ENCODE results near the gene CLCN2.
"Not testable (repeated sequence)": the region's sequence is repeated elsewhere in the genome, so short reads cannot be mapped to it uniquely, and the experiment has no call there.

CLCN2 gene

DNA sequence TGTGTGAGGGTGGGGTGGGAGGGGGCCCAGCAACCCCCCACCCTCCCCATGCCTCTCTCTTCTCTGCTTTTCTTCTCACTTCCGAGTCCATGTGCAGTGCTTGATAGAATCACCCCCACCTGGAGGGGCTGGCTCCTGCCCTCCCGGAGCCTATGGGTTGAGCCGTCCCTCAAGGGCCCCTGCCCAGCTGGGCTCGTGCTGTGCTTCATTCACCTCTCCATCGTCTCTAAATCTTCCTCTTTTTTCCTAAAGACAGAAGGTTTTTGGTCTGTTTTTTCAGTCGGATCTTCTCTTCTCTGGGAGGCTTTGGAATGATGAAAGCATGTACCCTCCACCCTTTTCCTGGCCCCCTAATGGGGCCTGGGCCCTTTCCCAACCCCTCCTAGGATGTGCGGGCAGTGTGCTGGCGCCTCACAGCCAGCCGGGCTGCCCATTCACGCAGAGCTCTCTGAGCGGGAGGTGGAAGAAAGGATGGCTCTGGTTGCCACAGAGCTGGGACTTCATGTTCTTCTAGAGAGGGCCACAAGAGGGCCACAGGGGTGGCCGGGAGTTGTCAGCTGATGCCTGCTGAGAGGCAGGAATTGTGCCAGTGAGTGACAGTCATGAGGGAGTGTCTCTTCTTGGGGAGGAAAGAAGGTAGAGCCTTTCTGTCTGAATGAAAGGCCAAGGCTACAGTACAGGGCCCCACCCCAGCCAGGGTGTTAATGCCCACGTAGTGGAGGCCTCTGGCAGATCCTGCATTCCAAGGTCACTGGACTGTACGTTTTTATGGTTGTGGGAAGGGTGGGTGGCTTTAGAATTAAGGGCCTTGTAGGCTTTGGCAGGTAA lies 15.9 kb downstream of the CLCN2 start:
- no peak for DNase-seq (ENCODE audit: low read depth)

DNA sequence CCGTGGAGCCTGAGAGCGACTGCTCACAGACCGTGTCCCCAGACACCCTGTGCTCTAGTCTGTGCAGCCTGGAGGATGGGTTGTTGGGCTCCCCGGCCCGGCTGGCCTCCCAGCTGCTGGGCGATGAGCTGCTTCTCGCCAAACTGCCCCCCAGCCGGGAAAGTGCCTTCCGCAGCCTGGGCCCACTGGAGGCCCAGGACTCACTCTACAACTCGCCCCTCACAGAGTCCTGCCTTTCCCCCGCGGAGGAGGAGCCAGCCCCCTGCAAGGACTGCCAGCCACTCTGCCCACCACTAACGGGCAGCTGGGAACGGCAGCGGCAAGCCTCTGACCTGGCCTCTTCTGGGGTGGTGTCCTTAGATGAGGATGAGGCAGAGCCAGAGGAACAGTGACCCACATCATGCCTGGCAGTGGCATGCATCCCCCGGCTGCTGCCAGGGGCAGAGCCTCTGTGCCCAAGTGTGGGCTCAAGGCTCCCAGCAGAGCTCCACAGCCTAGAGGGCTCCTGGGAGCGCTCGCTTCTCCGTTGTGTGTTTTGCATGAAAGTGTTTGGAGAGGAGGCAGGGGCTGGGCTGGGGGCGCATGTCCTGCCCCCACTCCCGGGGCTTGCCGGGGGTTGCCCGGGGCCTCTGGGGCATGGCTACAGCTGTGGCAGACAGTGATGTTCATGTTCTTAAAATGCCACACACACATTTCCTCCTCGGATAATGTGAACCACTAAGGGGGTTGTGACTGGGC lies 16.7 kb downstream of the CLCN2 start:
- DNase-seq (ENCODE audit: low read depth) = no peak

DNA sequence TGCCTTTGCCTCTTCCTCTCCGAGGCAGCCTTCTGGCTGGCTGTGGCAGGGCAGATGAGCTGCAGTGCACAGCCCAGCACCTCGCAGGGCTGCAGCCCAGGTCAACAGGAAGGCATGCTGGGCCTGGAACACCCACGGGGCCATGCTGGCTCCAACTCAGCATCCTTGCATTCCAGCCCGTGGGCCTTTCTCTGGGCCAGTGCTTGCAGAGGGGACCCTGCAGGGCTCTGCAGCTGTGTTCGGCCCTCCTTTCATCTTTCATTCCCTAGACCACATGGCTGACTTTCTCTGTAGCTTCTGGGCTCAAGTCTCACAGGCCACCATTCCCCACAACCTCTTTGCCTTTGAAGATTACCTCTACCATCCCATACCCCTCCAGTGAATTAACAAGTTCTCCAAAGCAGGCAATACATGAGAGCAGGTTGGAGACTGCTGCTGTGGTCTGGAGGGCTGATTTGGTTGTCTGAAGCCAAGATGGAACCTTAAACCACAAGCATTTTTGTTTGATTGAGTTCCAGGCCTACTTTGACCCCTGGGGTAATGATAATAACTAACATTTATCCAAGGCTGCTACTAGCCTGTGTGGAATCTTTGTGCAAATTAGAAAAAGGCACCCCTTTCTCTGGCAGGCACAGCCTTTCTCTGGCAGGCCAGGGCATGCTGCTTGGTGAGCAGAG lies 18.1 kb downstream of the CLCN2 start:
- DNase-seq (ENCODE audit: low read depth) = no peak

DNA sequence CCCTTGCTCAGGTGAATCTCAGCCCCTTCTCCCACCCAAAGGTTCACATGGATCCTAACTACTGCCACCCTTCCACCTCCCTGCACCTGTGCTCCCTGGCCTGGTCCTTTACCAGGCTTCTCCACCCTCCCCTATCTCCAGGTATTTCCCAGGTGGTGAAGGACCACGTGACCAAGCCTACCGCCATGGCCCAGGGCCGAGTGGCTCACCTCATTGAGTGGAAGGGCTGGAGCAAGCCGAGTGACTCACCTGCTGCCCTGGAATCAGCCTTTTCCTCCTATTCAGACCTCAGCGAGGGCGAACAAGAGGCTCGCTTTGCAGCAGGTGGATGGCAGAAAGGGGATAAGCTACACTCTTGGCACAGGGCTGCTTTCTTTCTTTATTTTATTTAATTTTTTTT lies 19.5 kb downstream of the CLCN2 start:
- no peak for DNase-seq (ENCODE audit: low read depth)

DNA sequence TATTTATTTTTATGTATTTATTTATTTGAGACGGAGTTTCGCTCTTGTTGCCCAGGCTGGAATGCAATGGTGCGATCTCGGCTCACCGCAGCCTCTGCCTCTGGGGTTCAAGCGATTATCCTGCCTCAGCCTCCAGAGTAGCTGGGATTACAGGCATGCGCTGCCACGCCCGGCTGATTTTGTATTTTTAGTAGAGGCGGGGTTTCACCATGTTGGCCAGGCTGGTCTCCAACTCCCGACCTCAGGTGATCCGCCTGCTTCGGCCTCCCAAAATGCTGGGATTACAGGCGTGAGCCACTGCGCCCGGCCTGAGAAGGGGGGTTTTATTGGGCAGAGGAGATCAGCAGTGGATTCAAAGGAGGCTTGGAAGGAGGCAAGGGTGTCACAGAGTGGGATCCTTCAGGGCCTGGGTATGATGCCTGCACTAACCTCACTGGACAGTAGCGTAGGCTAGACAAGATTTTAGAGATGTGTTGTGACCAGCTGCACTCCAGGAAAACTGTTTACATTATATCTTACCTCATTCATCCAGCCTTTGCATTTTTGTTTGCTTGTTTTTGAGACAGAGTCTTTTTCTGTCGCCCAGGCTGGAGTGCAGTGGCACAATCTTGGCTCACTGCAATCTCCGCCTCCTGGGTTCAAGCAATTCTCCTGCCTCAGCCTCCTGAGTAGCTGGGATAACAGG lies 21.8 kb downstream of the CLCN2 start:
- DNase-seq (ENCODE audit: low read depth) = not testable (repeated sequence)

DNA sequence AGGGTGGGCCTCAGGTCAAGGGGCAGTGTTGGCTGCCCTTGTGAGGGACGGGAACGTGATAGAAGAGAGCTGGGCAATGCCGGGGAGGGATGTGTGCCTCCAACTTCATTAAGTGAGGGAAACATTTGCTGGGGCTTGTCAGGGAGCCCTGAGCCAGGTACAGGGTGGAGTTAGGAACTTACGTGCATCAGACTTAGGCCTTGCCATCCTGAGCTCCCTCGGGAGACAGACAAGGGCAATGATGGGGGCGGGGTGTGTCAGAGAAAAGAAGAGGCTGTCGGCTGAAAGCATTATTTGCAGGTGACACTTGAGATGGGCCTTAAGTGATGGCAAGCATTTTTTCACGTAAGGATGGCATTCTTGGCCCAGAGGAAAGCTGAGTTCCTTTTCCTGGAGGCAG lies 22.4 kb downstream of the CLCN2 start:
- no peak for DNase-seq (ENCODE audit: low read depth)

DNA sequence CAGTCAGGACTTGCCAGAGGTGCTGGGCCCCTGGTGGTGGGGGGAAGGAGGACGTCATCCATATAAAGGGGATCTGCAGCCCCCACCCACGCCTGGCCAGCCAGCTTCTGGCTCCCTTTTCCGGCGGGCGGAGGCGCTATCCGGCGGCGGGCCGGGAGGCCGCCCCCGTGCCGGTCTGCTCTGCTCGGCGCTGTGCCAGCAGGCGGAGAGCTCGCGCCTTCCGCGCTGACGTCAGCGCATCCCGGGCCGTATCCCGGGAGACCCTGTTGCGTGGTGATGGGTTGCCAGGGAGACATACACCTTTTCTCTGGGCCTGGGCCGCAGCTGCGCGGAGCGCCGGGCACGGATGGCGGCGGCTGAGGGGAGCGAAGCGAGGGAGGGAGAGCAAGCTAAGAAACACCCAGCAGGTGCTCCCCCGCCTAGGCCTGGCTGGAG lies 22.9 kb downstream of the CLCN2 start:
- no peak for DNase-seq (ENCODE audit: low read depth)

DNA sequence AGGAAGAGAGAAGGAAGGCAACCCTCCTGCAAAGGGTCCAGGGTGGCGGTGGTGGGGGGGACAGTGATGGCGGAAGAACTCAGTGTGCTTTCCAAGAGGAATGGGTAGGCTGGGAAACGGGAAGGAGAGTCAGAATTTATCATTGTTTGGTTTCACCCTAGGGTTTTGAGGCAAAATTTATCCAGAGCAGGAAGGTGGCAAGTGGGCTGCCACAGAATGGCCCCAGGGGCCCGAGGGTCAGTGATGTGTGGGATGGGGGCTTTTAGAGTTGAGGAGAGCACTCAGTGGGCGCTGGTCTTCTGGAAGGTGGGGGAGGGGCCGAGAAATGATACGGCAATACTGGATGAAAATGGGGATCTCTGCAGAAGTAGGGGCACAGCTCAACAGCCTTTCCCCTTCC lies 23.4 kb downstream of the CLCN2 start:
- no peak for DNase-seq (ENCODE audit: low read depth)

DNA sequence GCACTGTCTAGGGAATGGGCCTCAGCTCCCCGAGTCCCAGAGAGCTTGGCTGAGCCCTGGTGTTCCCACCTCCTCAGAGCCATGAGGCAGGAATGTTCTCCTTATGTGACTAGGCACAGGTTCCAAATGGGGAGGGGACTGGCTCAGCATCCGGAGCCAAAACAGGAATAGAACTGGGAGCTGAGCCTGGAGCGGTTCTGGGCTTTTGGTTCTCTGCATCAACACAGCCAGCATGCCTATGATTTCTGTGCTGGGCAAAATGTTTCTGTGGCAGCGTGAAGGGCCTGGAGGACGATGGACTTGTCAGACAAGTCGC lies 24.0 kb downstream of the CLCN2 start, which contains the start of gene FAM131A:
Gene FAM131A, plus strand, starts transcription at position 202 of the 316 bp plus-strand sequence. Its CDS starts 31 bp downstream, at position 233.
- DNase-seq (ENCODE audit: low read depth) = no peak

DNA sequence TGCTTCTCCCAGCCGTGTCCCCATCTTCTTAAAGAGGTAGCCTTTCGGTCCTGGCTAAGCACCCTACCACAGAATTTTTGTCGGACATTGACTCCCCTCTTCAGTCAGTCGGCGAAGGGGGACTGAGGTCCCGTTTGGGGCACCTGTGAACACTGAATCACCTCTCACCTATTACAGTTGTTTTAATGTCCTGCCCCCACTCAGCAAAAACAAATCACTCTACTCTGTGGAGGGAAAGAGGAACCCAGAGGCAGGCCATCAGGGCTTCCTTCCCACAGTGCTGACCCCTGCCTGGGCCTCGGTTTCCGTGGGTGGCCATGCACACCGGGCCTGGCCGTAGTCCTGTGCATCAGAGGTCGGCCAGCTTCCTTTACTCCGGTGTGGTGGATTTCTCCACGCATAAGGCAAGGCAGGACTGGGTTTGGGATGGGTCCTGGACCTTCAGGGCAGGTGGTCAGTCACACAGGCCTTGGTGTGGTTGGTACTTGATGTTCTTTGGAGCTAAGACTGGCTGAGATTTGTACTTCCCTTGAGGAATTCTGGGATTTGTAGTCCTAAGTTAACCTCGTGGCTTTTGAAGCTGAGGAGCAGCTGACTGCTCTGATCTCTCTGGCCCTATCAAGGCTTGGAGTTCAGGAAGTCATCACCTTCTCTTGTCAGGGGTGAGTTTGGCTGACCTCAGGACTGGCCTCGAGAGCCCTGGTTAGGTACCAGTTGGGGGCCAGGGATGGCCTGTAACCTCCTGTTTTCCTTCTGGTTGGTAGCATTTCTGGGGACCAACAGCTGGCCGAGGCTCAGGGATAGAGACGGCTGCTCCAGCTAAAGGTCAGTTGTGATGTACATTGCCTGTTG lies 24.6 kb downstream of the CLCN2 start:
- no peak for DNase-seq (ENCODE audit: low read depth)

DNA sequence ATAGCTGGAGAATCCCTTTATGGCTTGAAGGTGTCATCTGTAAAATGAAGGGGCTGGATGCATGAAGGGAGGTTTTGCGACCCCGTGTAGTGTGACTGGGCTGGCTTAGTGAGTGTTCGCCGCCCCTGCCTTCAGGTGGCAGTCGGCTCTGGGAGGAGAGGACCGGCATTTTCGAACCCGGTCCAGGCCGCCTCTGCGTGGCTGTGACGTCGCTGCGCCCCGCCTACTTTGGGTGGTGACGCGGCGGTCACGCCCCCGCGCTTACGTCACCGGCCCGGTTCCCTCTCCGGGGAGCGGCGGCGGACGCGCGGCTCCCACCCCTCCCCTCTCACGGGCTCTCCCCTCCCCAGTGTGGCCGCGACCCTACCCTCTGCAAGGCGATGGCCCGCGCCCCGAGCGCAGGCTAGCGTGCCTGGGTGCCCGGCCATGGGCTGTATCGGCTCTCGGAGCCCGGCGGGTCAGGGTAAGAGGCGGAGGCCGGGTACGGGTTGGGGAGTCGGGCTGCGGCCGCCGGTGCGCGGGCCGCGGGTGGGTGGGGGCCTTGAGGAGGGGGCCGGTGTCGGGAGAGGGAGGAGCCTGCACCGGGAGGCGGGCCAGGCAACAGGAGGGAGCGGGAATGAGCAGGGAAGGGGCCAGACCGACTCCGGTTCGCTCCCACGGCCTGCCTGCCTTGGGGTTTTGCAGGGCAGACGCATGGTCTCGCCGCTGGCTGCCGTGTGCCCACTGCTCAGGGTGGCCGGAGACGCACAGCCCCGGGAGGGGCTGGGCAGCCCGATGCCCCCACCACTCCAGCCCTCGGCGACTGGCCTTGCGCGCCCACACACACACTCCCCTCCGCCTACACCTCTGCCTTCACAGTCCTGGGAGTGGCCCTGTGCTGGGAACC lies 25.5 kb downstream of the CLCN2 start:
- peak; percentile 83 for DNase-seq (ENCODE audit: low read depth)

DNA sequence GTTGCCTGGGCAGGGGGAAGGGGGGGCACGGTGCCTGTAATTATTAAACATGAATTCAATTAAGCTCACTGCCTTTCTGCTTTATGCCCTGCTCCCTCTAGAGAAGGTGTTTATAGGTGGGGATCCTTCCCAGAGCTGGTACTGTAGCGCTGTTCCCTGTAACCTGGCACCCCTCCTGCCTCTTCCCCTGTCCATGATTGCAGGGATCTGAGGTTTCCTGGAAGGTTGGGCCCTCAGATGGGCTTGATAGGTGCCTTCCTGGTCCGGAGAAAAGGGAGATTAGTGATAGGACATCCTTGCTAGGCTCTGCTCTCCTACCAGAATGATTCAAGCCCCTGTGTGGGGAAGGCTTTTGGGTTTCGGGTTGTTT lies 26.1 kb downstream of the CLCN2 start:
- DNase-seq (ENCODE audit: low read depth) = no peak

DNA sequence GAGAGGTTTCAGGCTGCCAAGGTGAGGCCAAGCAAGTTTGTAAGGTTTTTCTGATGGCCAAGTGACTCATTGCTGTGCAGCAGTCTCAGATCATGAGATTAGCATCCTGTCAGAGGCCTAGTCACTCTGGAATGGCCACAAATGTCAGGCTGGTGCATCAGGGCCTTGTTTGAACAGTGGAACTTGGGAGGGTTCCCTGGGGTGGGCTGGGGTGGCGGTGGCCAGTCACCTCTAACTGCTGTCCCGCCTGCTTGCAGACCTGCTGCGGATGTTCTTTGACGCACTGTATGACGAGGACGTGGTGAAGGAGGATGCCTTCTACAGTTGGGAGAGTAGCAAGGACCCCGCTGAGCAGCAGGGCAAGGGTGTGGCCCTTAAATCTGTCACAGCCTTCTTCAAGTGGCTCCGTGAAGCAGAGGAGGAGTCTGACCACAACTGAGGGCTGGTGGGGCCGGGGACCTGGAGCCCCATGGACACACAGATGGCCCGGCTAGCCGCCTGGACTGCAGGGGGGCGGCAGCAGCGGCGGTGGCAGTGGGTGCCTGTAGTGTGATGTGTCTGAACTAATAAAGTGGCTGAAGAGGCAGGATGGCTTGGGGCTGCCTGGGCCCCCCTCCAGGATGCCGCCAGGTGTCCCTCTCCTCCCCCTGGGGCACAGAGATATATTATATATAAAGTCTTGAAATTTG lies 26.8 kb downstream of the CLCN2 start:
- DNase-seq (ENCODE audit: low read depth) = peak; percentile 28

DNA sequence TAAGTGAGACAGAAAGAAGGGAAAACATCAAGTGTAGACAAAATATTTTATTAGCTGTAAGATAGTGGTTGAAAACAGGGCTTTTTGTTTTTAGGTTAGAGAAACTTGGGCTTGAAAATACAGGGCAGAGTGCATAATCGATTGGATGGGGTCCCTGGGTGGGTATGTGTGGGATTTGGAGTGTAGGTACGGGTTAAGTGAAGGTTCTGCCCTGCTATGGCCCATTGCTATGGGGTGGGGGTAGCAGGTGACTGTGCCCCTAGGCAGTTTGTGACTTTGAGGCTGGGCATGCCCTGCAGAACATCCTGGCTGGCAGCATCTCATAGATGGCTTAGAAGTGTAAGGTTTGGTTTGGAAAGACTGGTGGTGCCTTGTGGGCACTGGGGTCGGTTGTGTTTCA lies 27.7 kb downstream of the CLCN2 start:
- no peak for DNase-seq (ENCODE audit: low read depth)

DNA sequence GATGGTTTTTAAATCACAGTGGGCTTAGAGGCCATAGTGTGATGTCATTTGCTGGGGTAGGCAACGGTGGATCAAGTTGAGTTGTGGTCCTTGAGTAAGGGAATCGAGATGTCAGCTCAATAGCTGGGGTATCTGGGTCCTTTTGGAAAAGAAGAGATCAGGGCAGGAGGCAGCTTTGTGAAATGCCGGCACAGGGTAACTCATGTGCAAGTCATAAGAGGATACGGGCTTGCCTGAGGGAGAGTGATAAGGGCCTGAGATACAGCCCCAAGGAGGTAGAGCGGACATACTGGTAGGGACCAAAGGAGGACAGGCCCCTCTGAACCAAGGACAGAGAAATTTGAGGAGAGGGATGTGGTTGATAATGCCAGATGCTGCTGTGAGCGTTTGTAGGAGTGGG lies 28.2 kb downstream of the CLCN2 start:
- no peak for DNase-seq (ENCODE audit: low read depth)

DNA sequence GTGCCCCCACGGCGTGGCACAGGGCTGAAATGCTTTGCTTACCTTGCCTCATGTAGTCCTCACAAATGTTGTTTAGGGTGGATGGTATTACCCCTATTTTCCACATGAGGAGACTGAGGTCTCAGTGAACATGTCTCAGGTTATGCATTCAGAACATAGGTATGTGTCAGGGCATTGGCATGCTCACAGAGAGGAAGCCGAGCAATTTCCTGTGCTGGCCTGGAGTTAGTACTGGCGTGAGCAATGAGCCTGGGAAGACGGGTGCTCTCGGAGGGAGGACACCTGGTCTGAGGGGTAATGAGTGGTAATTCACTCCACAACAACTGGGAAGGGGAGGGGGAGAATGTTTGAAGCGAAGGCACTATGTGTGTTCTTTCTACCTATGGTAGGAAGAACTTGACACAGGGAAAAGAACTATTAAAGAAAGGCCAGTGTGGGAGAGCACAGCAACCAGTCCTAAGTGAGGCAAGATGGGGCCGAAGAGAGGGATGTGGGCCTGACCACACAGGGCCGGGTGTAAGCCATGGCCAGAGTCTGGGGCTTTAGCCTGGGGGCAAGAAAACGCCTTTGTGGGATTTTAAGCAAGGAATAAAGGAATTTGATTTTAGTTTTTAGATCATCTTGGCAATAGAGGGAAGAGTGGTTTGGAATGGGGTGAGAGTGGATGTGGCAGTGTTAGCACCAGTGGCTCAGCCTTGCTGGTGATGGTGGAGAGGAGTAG lies 28.9 kb downstream of the CLCN2 start:
- DNase-seq (ENCODE audit: low read depth) = no peak

DNA sequence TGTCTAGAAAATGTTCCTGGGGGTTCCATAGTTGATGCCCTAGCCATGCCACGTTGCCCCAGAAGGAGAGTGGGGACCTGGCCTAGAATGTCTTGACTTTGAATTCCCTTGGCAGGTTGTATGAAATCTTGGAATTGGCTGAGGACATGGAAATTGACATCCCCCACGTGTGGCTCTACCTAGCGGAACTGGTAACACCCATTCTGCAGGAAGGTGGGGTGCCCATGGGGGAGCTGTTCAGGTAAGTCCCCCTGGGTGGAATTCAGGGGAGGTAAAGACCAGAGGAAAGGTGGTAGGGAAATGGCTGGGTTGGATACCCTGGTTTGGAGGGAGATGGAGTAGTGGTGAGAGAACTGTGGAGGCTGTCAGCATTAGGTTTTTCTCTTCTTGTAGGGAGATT lies 32.9 kb downstream of the CLCN2 start:
- no peak for DNase-seq (ENCODE audit: low read depth)

DNA sequence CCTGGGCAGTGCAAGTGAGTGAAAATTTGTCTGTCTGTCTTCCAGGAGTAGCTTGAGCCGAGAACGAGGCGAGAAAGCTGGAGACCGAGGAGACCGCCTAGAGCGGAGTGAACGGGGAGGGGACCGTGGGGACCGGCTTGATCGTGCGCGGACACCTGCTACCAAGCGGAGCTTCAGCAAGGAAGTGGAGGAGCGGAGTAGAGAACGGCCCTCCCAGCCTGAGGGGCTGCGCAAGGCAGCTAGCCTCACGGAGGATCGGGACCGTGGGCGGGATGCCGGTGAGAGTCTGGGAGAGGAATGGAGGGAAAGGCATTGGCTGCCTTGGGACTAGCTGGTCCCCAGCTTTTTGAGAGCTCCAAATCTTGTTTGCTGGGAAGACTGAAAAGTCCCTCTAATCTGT lies 34.2 kb downstream of the CLCN2 start:
- no peak for DNase-seq (ENCODE audit: low read depth)

DNA sequence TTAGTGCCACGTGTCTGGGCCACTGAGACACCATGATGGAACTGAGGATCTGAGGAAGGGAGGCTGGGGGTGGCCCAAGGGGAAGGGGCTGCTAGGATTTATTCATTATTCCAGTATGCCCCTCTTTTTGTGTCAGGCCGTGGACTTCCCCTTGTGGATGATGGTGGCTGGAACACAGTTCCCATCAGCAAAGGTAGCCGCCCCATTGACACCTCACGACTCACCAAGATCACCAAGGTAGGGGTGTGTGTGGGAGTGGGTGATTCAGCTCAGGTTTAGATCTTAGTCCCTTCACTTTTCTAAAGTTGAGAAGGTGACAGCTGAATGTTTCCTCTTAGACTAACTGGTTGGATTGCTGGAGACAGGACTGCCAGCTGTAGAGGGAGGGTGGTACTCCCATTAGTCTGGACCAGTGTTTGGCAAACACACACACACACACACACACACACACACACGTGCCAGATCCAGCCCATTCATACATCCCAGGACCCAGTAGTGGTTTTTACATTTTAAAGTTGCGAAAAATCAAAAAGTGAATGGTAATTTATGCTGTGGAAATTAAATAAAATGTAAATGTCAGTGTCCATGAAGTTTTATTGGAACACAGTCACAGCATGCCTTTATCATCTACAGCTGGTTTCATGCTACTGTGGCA lies 35.6 kb downstream of the CLCN2 start:
- peak; percentile 52 for DNase-seq (ENCODE audit: low read depth)
